ENCODE results near the gene ATXN1.
"Not testable (repeated sequence)": the region's sequence is repeated elsewhere in the genome, so short reads cannot be mapped to it uniquely, and the experiment has no call there.

Gene ATXN1

DNA sequence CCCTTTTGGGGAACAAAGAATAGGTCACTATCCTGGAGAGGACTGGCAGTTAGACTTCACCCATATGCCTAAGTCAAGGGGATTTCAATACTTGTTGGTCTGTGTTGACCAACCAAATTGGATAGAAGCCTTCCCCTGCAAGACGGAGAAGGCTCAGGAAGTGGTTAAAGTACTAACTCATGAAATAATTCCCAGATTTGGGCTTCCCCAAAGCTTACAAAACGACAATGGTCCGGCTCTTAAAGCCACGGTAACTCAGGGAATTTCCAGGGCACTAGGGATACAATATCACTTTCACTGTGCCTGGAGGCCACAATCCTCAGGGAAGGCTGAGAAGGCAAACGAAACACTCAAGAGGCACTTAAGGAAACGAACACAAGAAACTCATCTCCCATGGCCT is 299.8 kb downstream of the ATXN1 start:
- no peak for DNase-seq (ENCODE audit: low read depth)
- no peak overlapping the region for H3K4me3 ChIP-seq (ENCODE audit: low read length)
- TF ChIP-seq CTCF (conservative IDR thresholded peaks at IDR 0.05; ENCODE audit: low read depth, low read length), result no peak

DNA sequence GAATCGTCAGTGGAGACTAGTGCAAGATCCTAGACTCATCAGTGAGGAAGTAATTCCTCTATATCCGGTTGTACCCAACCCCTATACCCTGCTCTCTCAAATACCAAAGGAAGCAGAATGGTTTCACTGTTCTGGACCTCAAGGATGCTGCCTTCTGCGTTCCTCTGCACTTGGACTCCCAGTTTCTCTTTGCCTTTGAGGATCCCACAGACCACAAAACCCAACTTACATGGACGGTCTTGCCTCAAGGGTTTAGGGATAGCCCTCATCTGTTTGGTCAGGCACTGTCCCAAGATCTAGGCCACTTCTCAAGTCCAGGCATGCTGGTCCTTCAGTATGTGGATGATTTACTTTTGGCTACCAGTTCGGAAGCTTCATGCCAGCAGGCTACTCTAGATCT is 301.8 kb downstream of the ATXN1 start:
- H3K4me3 ChIP-seq (ENCODE audit: low read length); DNase-seq (ENCODE audit: low read depth): not testable (repeated sequence)

DNA sequence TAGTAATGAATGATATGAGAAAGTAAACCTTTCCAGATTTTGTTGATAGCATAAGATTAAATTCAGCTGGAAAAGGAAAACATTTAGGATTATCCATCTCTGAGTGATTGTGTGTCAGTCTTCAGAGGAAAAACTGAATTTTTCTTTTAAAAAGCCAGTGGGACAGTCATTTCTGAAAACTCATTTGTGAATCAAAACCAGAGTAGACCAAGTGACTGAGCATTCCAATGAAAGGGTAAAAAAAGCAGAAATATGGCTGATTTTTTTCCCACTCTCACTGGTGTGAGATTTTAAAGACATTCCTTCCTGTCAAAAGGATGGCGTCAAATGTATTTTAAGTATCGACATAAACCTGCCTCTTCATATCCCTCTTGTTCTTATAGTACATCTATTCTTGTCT is 308.9 kb downstream of the ATXN1 start:
- DNase-seq (ENCODE audit: low read depth), result no peak
- no peak for TF ChIP-seq CTCF (conservative IDR thresholded peaks at IDR 0.05; ENCODE audit: low read depth, low read length)
- H3K4me3 ChIP-seq (ENCODE audit: low read length), result no peak overlapping the region

DNA sequence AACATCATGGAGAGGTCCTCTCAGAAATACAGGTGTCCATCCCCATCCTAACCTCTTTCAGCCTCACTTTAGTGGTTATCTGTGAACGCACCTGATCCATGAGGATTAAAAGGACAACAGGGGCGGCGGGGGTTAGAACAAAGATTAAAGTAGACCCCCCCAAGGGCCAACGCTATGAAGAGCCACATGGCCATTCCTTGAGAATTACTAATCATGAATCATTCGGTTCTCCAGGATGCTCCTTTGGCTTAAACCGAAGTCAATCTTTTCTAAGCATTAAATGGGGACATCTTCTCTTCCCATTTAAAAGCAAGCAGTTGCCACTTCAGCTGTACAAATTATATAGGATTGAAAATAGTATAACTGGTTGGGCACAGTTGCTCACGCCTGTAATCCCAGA is 310.4 kb downstream of the ATXN1 start:
- DNase-seq (ENCODE audit: low read depth), result no peak
- no peak for TF ChIP-seq CTCF (conservative IDR thresholded peaks at IDR 0.05; ENCODE audit: low read depth, low read length)
- H3K4me3 ChIP-seq (ENCODE audit: low read length), result no peak overlapping the region

DNA sequence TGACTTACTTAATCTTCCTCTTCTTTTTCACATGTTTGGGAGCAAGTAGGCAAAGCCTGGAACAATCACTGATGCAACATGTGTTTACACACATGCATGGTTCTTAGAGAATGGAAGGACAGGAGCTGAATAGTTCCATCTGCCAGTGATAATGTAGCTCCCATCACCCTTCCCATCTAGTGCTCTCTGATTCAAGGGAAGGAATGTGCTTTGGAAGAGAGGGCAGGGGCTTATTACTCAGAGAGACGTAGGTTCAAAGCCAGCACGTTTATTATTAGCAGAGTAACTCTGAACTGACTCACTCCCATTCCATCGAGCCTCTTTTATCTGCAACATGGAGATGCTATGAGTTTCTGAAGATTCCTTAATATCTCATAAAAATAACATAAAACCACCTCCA is 311.0 kb downstream of the ATXN1 start:
- no peak overlapping the region for H3K4me3 ChIP-seq (ENCODE audit: low read length)
- no peak for TF ChIP-seq CTCF (conservative IDR thresholded peaks at IDR 0.05; ENCODE audit: low read depth, low read length)
- no peak for DNase-seq (ENCODE audit: low read depth)

GRCh38 chr6:16446273-16446672 is 315.0 kb downstream of the ATXN1 start:
- no peak for DNase-seq (ENCODE audit: low read depth)
- no peak for TF ChIP-seq CTCF (conservative IDR thresholded peaks at IDR 0.05; ENCODE audit: low read depth, low read length)
- no peak overlapping the region for H3K4me3 ChIP-seq (ENCODE audit: low read length)

DNA sequence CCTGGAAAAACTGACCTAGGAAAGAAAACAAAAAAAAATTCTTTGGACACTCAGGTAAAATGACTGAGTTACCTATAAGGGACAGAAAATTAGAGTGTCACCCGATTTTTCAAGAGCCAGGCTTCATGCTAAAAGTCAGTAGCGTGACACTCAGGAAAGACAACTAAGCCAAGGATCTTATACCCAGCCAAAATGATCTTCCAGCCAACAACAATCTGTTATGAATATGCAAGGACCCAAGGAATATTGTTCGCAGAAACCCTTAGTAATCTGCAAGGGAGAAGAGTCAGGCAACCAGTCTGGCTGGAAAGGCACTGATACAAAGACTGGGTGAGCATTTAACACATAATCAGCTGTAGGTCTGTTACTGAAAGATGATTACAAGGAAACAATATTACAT is 319.2 kb downstream of the ATXN1 start:
- DNase-seq (ENCODE audit: low read depth), result no peak
- no peak for TF ChIP-seq CTCF (conservative IDR thresholded peaks at IDR 0.05; ENCODE audit: low read depth, low read length)
- no peak overlapping the region for H3K4me3 ChIP-seq (ENCODE audit: low read length)

DNA sequence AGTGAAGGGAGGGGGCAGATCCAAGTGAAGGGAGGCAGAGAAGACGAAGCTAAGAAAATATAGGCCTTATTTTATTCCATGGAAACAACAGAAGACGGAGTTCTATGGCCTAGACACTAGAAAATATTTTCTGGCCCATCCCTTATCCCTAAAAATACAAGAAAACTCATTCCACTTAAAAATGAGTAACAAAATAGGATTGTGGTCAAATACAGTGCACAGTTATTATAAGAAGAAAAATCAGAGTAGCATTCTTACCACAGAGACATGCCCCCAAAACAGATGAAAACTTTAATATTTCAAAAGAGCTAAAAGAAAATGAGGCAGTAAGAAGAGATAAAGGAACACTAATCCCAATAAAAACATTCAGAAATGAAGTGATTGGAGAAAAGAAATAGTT is 320.0 kb downstream of the ATXN1 start:
- TF ChIP-seq CTCF (conservative IDR thresholded peaks at IDR 0.05; ENCODE audit: low read depth, low read length), result no peak
- no peak for DNase-seq (ENCODE audit: low read depth)
- no peak overlapping the region for H3K4me3 ChIP-seq (ENCODE audit: low read length)
